GM12891 (cell line): ENCODE results near the gene ARRB2.

Source experiments
- POLR2A ChIP-seq: IDR thresholded peaks from 2 replicates; pipeline ENCODE4 v1.6.1; 2011; ENCODE audit warnings: low read depth, low read length, control low read depth
- POLR2AphosphoS5 ChIP-seq: IDR thresholded peaks from 2 replicates; pipeline ENCODE4 v1.6.1; 2011; ENCODE audit warnings: low read depth, low read length, control low read depth
- SPI1 ChIP-seq: IDR thresholded peaks from 2 replicates; pipeline ENCODE4 v1.6.1; 2011; ENCODE audit warnings: low read depth, low read length, control low read depth

DNA sequence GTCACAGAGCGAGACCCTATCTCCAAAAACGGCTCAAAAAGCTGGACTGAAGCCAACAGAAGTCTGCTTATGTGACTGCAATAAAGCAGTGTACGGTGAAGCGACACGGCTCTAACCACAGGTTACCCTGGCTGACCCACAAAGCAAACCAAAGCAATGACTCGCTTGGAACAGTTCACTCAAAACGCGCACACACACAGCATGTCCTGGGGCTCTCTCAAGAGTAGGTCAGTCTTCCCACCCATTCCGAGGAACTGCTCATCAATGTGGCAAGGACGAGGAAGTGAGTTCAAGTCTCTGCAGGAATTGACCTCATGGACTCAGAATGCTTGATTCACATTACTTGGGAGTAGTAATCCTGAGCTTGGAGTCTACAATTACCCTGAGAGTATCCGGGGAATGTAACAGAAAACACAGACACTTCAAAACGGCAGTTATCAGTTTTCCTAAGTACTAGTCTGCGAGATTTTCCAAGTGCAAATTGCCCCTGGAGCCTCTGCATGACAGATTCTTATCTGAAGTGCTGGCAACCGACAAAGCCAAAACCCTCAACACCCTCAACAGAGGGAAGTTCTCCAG is 31.9 kb upstream of the ARRB2 start:
- TF ChIP-seq SPI1 (no peak), POLR2AphosphoS5 (no peak), POLR2A (no peak)
